ENCODE results near the gene SH3PXD2B.

DNA sequence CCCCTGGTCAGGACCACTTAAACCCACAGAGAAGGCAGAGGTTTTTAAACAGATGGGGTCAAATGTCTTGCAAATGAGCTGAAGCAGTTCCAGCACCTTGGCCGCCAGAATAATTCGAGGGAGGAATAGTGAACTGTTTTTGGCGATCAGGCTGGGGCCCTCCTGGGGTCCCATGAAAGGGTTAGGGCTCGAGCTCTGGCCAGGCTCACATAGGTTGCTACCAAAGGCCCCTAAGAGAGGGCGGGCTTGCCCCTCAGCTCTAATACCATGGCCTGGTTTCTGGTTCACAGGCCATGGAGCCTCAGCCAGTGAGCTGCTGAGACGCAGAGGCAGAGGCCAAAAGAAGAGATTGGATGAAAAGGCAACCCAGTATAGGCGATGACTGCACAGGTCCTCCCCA is 96.0 kb downstream of the SH3PXD2B start:
- TF ChIP-seq, protein P1, sequence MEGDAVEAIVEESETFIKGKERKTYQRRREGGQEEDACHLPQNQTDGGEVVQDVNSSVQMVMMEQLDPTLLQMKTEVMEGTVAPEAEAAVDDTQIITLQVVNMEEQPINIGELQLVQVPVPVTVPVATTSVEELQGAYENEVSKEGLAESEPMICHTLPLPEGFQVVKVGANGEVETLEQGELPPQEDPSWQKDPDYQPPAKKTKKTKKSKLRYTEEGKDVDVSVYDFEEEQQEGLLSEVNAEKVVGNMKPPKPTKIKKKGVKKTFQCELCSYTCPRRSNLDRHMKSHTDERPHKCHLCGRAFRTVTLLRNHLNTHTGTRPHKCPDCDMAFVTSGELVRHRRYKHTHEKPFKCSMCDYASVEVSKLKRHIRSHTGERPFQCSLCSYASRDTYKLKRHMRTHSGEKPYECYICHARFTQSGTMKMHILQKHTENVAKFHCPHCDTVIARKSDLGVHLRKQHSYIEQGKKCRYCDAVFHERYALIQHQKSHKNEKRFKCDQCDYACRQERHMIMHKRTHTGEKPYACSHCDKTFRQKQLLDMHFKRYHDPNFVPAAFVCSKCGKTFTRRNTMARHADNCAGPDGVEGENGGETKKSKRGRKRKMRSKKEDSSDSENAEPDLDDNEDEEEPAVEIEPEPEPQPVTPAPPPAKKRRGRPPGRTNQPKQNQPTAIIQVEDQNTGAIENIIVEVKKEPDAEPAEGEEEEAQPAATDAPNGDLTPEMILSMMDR (IDR thresholded peaks at IDR 0.05; ENCODE audit: insufficient read depth, low read length): no peak
- no peak for TF ChIP-seq POLR2AphosphoS5 (IDR thresholded peaks at IDR 0.05; ENCODE audit: low read depth)
- TF ChIP-seq GABPA (IDR thresholded peaks at IDR 0.05; ENCODE audit: low read depth): no peak
